ENCODE data around the gene KIRREL3.
"Not testable (repeated sequence)": the region's sequence is repeated elsewhere in the genome, so short reads cannot be mapped to it uniquely, and the experiment has no call there.

The KIRREL3 gene

GRCh38 chr11:126378763-126379162 lies 621.8 kb downstream of the KIRREL3 start:
- DNase-seq (ENCODE audit: low read depth), result no peak

GRCh38 chr11:126375726-126376125 lies 624.8 kb downstream of the KIRREL3 start:
- no peak for DNase-seq (ENCODE audit: low read depth)

- not testable (repeated sequence) for DNase-seq (ENCODE audit: low read depth)
Observed at GRCh38 chr11:126374562-126375300, 625.8 kb downstream of the KIRREL3 start.

- DNase-seq (ENCODE audit: low read depth), result not testable (repeated sequence)
Observed at GRCh38 chr11:126373389-126374066, 627.0 kb downstream of the KIRREL3 start.

Data from HS-27A (cell line).